ENCODE results near the gene CAMTA2.
A peak's percentile ranks its signal among the peaks of the same experiment; 100 is the strongest.

CAMTA2 gene

DNA sequence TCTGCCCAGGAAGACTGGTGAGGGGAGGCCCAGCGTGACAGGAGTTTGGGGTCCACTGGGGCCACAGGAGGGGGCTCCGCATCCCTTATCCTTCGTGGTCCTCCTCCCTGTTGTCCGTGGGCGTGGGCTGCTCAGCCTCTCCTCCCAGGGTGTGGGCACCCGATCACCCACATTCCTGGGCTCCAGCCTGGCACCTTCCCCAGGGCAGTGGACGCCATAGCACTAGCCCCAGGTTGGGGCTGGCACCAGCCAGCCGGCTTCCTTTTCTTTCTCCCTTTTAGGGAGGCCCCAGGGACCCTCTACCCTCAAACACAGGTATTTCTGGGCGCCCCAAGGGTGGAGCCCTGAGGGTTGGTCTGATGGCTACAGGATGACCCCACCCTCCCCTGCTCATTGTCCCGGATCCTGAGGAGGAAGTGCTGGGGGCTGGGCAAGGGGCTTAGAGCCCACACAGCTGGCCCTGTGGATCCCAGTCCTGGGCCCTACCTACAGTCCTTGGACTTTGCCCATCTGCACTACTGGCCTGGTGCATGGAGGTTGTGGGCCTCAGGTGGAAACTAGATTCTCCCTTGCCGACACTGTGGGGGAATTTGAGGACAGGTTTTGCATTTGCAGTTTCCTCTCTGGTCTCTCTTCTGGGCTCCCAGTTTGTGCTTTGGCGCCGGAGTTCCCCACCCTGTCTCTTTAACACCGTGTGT, 11.4 kb upstream of the CAMTA2 start:
- no peak for DNase-seq

DNA sequence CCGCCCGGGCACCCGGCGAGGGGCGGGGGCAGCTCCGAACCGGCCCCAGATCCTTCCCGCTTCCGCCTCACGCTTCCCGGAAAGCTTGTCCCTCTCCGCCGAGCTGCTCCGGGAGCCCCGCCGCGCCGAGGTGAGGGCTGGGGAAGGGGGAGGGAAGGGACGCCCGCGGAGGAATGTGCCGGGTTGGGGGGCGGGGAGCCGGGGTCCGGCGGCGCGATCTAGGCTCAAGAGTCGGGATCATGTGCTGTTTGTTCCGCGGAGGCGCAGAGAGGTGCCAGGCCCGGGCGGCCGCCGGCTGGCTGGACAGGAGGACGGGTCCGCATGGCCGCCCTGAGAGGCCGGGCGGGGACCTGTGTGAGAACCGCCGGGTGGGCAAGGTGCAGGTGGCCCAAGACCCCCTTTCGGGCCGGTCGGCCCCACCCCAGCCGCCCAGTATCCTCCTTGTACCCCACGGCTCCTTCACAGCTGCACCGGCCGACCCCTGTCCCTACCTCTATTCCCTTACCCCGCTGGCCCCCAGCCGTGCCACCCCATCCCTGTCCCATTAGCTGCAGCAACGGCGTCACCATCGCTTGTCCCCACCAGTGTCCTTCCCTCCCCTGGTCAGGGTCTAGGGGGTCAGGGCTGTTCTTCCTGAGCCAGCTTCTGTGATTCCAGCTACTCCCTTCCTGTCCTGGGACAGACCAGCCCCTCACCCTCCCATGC, 10.7 kb upstream of the CAMTA2 start:
- no peak for DNase-seq

DNA sequence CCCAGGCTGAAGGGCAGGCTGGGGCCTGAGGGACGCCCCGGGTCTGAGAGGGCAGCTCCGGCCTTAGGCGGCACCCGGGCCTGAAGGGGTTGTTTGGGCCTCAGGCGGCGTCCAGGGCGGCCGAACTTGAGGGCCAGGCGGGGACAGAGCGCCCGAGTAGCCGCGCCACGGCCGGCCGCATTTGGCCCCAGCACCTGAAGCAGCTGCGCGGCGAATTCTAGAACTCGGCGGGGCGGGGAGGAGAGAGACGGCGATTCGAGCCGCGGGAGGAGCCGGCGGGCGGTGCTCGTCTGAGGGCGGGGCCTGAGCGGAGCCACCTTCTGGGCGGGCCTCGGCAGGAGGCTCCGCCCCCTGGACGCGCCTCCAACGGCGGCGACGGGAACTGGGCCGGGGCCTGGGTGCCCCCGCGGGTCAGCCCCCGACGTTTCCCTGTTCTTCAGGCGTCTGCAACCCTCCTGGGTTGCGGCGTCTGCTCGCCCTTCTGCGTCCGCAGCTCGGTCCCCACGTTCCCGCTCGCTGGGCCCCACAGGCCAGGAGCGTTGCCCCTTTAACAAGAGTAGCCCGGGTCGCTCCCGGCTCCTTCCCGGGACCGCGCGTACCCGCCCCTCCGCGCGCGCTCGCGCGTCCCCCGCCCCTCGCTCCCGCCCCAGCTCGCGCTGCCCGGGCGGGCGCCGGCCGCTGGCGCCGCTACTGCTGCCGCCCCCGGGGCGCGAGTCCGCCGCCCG, 10.0 kb upstream of the CAMTA2 start, which contains the start of the genes INCA1 and KIF1C:
INCA1 (minus strand) TSS at position 221 of the 725 bp plus-strand sequence. CDS start 3,085 bp downstream, outside the sequence.
KIF1C (plus strand) TSS at position 649 of the 725 bp plus-strand sequence. CDS start 2,297 bp downstream, outside the sequence.
- DNase-seq = no peak

DNA sequence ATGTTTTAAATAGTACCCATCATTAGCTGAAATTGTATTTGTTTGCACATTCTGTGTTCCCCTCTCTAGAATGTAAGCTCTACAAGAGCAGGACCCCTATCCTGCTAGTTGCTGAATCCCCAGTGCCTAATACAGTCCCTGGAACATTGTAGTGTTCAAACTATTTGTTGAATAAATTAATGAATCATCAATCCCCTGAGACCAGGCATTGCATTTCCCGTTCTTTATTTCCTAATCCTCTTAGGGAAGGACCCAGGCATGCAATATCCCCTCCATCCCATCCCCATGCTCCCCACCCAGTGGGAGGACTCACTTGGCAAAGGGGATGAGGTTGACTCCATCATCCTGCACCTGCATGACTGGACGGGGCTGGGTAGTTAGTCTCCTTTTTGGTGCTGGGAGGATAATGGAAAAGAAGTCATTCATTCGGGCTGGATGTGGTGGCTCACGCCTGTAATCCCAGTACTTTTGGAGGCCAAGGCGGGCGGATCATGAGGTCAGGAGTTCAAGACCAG, 6.7 kb upstream of the CAMTA2 start:
- DNase-seq = no peak

DNA sequence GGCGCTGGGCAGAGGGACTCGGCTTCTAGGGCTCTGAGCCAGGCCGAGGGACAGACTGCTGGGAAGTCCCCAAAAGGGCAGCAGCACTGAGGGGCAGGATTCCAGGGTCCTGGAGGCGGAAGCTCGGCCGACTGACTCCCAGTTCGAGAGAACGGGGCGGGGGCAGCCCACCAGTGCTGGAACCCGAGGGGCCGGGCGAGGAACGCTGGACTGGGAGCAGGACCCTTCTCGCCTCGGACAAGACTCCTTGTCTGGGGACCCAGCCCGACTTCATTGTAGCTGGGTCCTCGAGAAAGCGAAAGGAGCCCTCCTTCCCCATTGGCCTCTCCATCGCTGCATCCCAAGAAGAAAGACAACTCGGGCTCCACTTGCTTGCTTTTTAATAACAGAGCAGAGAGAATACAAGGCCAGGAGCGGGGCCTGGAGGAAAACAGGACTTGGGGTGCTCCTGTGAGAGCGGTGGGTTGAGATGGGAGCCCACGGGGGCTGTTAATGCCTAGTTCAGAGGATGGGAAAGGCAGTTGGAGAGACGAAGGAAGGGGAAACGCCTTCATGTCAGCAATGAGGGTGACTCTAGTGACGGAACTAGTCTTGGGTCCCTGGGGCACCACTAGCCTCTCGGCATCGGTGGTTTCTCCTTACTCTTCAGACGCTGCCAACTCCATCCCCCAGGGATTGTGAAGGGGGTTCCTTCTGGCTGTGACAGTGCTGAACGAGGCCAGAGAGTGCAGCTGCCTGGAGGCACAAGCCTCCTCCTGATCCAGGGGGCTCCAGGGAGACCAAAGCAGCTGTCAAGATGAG, 492 bp upstream of the CAMTA2 start:
- DNase-seq = no peak

DNA sequence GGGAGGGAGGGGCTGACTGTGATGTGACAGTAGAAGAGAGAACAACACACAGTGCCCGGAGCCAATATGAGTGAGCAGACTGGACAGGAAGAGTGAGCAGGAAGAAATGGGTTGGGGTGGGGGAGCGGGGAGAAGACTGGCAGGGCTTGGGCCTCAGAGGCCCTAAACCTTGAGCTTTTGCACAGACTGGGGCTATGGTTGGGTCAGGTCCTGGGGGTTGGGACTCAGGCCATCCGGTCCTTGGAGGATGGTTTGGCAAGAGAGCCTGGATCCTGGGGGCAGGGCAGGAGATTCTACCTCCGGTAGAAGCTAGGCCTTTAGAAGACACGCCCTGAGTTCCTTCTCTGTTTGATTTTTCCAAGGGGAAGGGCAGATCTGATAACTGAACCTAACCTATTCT, 1.1 kb downstream of the CAMTA2 start:
- no peak for DNase-seq

DNA sequence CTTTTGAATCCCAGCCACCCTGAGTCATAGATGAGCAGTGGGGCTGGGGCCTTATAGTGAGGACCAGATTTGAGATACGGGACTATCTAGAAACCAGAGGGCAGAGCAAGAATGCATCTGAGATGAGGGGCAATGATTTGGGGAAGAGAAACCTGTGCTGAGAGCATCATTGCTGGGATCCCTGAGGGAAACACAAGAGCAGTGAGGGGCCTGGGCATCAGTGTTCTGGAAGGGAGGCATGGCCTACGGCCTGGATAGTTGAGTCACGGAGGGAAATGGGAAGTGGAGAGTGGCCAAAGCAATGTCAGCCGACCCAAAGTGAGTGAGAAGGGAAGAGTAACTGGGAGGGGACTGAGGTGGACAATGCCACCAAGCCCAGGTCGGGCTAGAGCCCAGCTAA, 5.2 kb downstream of the CAMTA2 start:
- no peak for DNase-seq

DNA sequence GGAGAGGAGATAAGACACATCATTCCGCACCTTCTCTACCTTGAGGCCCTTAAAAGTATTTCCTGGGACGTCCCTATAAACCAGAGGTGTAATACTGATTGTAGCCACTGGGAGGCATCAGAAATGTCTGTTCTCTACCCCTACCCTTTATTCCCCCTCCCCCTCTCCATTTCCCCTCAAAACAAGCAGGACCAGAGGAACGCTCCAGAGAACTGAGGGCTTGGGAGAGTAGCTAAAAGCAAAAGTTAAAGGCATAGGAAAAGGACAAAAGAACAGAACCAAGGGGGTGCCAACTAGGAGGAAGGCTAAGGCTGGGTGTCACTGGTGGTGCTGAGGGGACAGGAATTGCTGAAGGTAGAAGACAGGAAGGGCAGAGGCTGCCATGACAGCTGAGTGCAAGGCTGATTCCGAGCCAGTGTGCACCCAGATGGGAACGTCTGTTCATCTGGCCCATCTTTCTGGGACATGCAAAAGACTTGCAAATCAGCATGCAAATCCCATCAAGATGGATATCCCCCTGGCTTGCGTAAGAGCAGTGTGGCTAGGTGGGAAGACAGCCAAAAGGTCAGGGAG, 6.7 kb downstream of the CAMTA2 start:
- DNase-seq = no peak

DNA sequence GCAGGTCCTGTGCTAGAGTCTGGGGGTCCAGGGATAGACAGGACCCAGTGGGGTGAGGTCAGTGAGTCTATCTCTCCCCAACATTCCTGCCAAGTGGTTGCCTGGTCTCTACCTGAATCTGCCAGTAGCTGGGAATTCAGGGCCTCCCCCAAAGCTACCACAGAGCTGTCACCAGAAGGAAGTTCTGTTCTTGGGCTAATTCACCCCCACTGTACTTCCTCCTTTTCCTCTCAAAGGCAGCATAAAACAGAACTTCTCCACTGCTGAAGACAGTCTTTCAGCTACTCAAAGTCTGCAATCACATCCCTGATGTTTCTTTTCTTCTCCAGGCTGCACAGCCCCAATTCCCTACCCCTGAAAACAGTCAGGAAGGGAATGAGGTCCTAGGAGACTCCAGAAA, 8.7 kb downstream of the CAMTA2 start:
- DNase-seq = no peak

DNA sequence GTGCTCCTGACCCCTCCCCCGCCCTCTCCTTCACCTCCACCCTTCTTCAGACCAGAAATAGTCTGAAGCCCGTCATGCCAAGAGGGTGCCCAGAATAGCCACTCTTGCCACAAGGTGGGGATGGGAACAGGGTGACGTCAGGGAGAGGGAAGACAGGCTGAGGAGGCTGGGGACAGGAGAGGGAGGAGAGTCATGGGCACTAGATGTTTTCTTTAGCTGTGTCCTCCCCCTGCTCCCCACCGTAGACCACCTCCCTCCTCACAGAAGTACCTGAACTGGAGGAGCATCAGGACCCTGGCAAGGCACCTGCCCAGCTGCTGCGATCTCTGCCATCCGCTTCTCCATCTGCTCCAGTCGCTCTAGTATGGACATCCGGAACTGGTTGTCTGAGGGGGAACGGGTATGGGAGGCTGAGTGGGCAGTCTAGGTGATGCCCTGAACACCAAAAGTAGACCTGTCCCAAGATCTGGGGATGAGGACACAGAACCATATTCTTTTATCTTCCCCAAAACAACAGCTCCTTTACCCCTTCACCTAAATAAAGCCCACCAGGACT, 13.3 kb downstream of the CAMTA2 start:
- no peak for DNase-seq

DNA sequence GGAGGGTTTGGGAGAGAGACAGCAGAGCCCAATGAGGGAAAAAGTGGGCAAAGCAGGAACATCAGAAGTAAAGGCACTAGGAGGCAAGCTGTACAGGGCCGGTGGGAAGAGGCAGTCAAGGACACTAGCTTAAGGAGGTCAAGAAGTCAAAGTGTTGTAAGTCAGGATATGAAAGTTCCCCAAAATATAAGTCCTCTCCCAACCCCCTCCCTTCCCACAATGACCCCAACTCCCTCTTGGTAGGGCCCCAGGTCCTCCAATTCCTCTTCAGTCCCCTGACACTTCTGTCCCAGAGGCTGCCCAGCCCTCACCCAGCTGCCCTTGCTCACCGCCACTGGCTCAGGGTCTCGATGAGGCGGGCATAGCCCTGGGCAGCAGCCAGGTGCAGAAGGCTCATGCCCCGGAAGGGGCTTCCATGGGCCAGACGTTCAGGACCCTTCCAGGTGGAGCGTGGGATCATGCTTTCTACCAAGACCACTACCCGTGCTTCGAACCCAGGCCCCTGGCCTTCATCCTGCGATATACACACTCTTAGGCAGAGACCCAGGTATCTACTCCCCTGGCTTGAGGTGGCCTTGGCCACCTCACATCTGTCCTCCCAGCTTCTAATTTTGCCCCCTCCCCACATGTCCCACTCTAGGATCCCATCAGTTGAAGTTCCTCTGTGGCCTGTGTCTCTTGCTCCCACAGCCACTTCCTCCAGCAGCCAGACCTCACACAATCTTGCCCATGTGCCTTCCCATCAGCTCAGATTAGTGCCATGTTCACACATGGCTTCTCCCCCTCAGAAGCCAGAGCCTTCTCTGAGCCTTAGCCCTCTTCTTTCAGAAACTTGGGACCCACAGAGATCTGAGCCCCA, 14.0 kb downstream of the CAMTA2 start:
- DNase-seq = no peak

DNA sequence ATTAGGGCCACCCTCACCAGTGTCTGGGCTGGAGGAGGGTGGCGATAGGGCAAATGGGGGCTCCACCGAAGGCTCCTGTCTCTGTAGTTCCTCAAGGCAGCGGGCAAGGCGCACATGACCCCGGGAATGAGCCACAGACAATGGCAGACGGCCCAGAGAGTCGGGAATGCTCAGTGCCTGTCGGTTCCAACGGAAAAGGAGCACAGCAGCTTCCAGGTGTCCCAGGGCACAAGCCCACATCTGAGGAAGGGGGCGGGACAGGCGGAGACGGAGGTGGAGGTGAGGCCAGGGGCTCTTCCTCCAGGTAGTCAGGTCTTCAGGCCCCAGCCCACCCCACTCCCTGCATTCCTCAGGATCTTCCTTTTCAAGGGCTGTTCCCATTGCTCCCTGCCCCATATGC, 14.7 kb downstream of the CAMTA2 start:
- DNase-seq = no peak

DNA sequence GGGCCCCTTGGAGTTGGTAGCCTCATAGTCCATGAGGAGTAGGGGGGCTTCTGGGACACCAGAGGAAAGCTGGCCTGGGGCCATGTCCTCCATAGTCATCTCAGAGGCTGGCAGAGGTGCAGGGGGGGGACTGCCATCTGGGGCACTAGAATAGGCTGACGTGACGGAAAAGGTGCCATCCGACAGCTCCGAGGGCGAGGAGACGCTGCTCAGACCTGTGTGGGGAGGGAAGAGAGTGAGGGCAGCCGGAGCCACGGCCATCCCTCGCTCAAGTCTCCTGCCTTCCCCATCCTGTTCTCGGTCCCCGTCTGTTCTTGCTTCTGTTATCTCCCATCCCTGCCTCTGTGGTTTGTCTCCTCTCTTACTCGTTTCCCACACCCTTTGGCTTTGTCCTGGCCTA, 15.2 kb downstream of the CAMTA2 start:
- DNase-seq = no peak

DNA sequence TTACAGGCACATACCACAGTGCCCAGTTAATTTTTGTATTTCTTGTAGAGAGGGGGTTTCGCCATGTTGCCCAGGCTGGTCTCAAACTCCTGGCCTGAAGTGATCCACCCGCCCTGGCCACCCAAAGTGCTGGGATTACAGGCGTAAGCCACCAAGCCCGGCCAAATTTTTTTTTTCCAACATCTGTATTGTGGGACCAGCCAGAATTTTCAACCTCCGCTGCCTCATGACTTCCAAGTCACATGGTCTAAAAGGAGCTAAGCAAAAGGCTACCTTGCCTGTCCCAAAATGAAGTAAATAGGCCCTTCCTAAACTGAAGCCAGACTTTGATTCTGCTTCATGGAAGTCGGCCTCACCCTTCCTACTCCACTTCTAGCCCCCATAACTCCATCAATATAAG, 15.6 kb downstream of the CAMTA2 start:
- no peak for DNase-seq

DNA sequence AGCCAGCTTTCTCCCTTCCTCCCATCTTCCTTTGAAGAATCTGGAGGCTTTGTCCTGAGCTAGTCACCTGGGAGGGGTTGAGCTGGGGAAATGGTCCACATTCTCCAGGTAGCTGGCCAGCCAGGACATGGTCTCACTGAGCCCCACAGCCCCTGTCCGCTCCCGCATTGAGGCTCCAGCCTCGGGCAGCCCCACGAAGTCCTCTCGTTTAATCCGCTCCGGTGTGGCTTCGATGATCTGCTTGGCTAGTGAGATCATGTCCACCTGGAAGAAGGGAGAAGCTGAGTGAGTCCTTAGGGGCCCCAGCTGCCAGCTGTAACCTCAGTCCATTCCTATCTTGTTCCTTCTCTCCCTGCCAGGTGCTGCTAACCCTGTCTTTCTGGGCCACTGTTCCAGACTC, 17.2 kb downstream of the CAMTA2 start:
- no peak for DNase-seq

DNA sequence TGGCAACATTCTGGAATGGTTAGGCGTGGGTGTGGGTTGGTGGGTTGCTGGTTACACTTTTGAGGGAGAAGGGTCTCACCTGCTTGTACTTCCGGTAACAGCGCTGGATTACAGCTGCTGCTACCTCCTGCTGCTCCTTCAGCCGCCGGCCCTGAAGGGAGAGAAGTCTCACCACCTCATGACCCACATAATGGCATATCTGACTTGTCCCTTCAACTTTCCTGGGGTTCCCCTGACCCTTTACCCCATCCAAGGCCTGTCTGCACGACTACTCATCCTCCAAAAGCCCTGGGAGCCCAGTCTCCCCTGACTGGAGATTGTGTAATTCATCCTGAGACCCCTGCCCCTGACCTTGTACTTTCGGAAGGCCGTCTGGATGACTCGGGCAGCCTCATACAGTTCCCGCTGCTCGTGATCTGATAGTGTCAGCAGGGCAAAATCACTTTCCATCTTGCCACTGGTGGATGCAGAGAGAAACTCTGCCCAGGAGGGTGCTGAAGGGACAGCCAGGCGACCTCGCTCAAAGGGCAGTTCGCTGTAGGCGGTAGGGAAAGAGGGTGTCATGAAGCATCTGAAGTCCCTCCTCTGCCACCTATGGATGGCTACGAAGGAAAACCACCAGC, 17.8 kb downstream of the CAMTA2 start:
- DNase-seq = no peak

DNA sequence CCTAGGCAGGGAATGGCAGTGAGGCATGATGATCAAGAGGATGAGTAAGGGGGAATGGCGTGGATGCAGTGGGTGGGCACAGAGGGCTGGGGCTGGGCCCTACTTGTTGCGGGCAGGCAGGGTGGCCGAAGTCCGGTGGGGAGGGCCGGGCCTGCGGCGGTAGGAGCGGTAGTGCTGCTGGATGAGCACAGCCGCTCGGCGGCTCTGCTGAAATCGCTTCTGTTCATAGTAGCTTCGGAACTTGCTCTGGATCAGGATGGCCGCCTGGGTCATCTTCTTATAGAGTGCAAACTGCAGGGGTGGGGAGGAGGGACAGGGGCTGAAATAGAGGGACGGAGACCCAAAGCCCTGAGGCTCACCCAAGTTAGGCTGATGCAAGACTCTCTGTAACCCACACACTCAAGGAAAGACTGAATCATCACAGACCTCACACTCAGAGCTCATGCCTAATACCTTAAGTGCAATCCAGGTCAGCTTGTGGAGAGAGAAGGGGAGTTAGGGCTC, 18.4 kb downstream of the CAMTA2 start:
- DNase-seq = no peak

DNA sequence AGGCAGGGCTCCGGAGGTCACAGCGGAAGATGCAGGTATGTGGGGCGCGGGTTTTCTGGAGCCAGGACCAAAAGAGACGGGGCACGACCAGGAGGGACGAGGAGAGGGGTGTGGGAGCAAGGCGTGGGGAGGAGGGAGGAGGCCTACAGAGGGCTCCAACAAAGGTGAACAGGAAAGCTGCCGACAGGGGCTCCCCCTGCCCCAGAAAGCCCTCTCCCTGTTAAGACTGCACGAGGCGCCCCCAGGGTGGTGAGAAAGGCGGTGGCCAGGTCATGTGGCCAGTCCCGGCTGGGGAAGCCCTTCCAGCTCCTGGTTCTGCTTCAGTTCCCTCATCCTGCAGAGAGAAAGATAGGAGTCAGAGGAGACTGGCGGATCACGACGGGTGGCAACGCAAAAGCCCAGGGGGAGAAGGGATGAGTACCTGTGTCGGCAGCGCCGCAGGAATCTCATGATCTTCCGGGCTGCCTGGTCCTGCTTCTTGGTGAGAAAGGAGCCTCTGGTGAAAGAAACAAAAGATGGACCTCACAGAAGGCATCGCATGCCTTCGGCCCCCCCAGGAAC, 18.9 kb downstream of the CAMTA2 start:
- no peak for DNase-seq

DNA sequence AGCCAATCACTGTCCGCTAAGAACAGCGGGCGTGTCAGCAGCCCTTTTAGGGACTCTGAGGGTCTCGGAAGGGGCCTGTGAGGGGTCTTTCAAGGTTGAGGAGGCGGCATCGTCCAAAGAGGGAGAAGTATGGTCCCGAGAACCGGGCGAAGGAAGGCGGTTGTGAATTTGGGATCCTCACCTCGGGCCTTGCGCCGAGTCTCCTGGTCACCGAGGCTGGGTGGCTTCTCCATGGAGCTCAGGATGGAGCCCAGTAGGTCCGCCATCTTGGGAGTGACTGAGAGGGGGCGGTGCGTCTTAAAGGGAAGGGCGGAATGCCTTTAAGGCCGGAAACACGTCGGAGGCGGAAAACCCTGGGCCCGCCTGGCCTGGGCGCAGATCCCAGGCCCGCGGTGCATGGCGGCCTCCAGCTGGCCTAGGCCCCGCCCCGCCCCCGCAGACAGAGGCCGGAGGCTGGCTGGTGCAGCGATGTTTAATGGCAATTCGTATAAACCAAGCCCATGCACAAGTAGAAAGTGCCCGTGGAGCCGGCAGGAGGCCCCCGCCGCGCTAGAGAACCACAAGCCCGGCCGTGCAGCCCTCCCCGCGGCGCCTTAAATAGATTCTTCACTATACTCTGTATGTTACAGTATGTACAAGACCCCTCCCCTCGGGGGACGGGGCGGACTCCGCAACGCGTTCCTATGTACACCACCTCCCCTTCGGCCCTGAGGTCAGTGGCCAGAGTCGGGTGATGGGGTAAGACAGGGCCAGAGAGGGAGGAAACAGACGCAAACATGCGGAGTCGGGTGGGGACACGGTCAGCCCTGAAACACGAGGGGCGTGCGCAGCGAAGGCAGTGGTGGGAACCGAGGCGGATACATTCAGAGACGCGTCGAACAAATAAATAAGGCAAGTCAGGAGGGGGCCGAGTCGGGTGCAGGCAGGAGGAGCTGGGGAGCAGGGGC, 19.7 kb downstream of the CAMTA2 start, which contains the start of gene SPAG7:
SPAG7 (minus strand) TSS at position 279 of the 947 bp plus-strand sequence; CDS start at position 266, 13 bp downstream.
- DNase-seq = peak; percentile 78
